GM19193 (cell line): ENCODE results near the gene CPA4.

Source experiments
- POLR2A ChIP-seq: IDR thresholded peaks from 4 replicates; pipeline ENCODE4 v1.6.1; 2011; ENCODE audit not compliant: insufficient read depth, insufficient read length; ENCODE audit errors: extremely low read depth

CPA4 gene

GRCh38 chr7:130292682-130293257, at the start of gene CPA4:
Gene CPA4 (plus strand): TSS chr7:130293161. CDS start chr7:130293181, 20 bp downstream.
- no peak for TF ChIP-seq POLR2A

GRCh38 chr7:130254555-130254954, 38.4 kb upstream of the CPA4 start:
- no peak for TF ChIP-seq POLR2A

GRCh38 chr7:130256704-130257103, 36.3 kb upstream of the CPA4 start:
- TF ChIP-seq POLR2A: no peak

GRCh38 chr7:130258494-130259078, 34.4 kb upstream of the CPA4 start:
- TF ChIP-seq POLR2A: no peak

GRCh38 chr7:130262448-130262847, 30.5 kb upstream of the CPA4 start:
- no peak for TF ChIP-seq POLR2A

GRCh38 chr7:130263130-130263529, 29.8 kb upstream of the CPA4 start:
- no peak for TF ChIP-seq POLR2A

GRCh38 chr7:130266258-130266960, 26.6 kb upstream of the CPA4 start, which contains the start of gene CPA2:
Gene CPA2 (plus strand): TSS chr7:130266863. CDS start chr7:130266882, 19 bp downstream.
- TF ChIP-seq POLR2A: no peak

- TF ChIP-seq POLR2A: no peak
Observed at GRCh38 chr7:130266961-130267321, 26.0 kb upstream of the CPA4 start.

- TF ChIP-seq POLR2A: no peak
Observed at GRCh38 chr7:130268463-130269317, 24.3 kb upstream of the CPA4 start.

GRCh38 chr7:130269318-130269694, 23.7 kb upstream of the CPA4 start:
- TF ChIP-seq POLR2A: no peak

GRCh38 chr7:130270947-130271800, 21.8 kb upstream of the CPA4 start:
- no peak for TF ChIP-seq POLR2A

GRCh38 chr7:130272381-130273080, 20.4 kb upstream of the CPA4 start:
- TF ChIP-seq POLR2A: no peak

- TF ChIP-seq POLR2A: no peak
Observed at GRCh38 chr7:130273081-130273932, 19.7 kb upstream of the CPA4 start.
